ENCODE results near the gene MT1H. TPM values are rescaled to one million over a fixed set of nuclear protein-coding genes. Genes with fewer than 3 reads are reported as not detected.
A peak's percentile ranks its signal among the peaks of the same experiment; 100 is the strongest.

The MT1H gene
- total and polyA plus RNA-seq, 9 of the 15 experiments (the other 6 are each of a cell fraction or from before 2014, with no cell fraction given), result 0.13 to 0.37 TPM; not detected in 7

DNA sequence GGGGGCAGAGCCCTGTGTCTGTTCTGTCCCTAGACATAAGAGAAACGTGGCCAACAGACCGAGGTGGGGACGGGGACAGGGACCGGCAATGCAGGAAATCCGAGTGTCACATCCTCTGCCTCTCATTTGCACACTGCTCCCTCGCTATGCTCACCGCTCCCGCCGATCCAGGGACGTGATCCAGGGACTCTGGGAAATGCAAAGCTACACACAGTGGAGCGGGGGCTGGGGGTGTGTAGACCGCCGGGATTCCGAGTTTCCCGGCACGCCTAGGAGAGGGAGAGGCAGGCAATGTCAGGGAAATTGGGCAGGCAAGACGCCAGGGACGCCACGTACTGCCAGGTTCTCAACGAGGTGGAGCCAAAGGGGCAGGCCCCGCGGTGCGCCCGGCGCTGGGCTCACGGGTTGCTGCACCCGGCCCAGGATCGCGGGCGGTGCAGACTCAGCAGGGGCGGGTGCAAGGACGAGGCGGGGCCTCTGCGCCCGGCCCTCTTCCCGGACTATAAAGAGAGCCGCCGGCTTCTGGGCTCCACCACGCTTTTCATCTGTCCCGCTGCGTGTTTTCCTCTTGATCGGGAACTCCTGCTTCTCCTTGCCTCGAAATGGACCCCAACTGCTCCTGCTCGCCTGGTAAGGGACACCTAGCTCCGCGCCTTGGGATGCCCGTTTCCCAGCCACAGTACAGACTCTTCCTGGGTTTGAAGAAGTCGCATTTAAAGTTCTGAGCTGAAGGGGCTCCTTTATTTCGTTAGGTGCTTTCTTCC lies 12.5 kb downstream of the MT1H start, which contains the start of gene MT1X (continued):
- TF ChIP-seq, protein P1, sequence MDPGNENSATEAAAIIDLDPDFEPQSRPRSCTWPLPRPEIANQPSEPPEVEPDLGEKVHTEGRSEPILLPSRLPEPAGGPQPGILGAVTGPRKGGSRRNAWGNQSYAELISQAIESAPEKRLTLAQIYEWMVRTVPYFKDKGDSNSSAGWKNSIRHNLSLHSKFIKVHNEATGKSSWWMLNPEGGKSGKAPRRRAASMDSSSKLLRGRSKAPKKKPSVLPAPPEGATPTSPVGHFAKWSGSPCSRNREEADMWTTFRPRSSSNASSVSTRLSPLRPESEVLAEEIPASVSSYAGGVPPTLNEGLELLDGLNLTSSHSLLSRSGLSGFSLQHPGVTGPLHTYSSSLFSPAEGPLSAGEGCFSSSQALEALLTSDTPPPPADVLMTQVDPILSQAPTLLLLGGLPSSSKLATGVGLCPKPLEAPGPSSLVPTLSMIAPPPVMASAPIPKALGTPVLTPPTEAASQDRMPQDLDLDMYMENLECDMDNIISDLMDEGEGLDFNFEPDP (CRISPR knock-in tag; IDR thresholded peaks at IDR 0.05), result no peak
- TF ChIP-seq TBL1XR1 (IDR thresholded peaks at IDR 0.05; ENCODE audit: low read length in 2 of 2) (no peak), FOS (IDR thresholded peaks at IDR 0.05; ENCODE audit: extremely low read depth, insufficient read length) (no peak), E2F4 (CRISPR knock-in tag; IDR thresholded peaks at IDR 0.05; ENCODE audit: low read depth) (no peak), XRCC5 (IDR thresholded peaks at IDR 0.05; ENCODE audit: low read depth, low read length) (no peak), ZNF778 (CRISPR knock-in tag; IDR thresholded peaks at IDR 0.05) (no peak), MTA3 (IDR thresholded peaks at IDR 0.05; ENCODE audit: borderline replicate concordance) (peak; percentile 88), SUPT5H (IDR thresholded peaks at IDR 0.05) (peak; percentile 64), RBM22 (IDR thresholded peaks at IDR 0.05; ENCODE audit: low read depth, low read length, poor library complexity, severe bottlenecking) (no peak), PRMT5 (CRISPR knock-in tag; IDR thresholded peaks at IDR 0.05) (no peak)

Measured in K562 (cell line).